HepG2 (cell line): ENCODE measurements around the gene CCDC120. TPM values are rescaled to one million over a fixed set of nuclear protein-coding genes. Genes with fewer than 3 reads are reported as not detected.

Experiments used
- BORCS8-MEF2B ChIP-seq: sonication (generic); formaldehyde crosslinking; IDR thresholded peaks from 2 replicates; pipeline ENCODE4 v1.8.0; 2022; ENCODE audit warnings: mild to moderate bottlenecking, missing genetic modification reagents
- DR1 ChIP-seq: sonication (generic); formaldehyde crosslinking; IDR thresholded peaks from 2 replicates; pipeline ENCODE4 v1.8.0; 2021; ENCODE audit warnings: mild to moderate bottlenecking, missing genetic modification reagents, inconsistent platforms
- FOXK1 ChIP-seq: sonication (generic); formaldehyde crosslinking; IDR thresholded peaks from 2 replicates; pipeline ENCODE4 v1.4.0; 2020; ENCODE audit warnings: low read depth, missing genetic modification reagents, borderline replicate concordance
- IKZF4 ChIP-seq: sonication (generic); formaldehyde crosslinking; IDR thresholded peaks from 2 replicates; pipeline ENCODE4 v1.5.1; 2020; ENCODE audit warnings: borderline replicate concordance, mild to moderate bottlenecking, low read depth, missing genetic modification reagents; ENCODE audit errors: not compliant biosample characterization
- ISL2 ChIP-seq: sonication (generic); formaldehyde crosslinking; IDR thresholded peaks from 2 replicates; pipeline ENCODE4 v1.5.0; 2020; ENCODE audit warnings: missing genetic modification reagents
- MAX ChIP-seq: IDR thresholded peaks from 2 replicates; pipeline ENCODE4 v1.6.1; 2012; ENCODE audit warnings: inconsistent platforms
- NCOR1 ChIP-seq: fragments of 200-600 bp; sonication (generic); IDR thresholded peaks from 2 replicates; pipeline ENCODE4 v1.7.0; 2017; ENCODE audit warnings: antibody characterized with exemption, low read length, borderline replicate concordance
- NONO ChIP-seq, 2 experiments: fragments of 450-650 bp in 1 of 2; sonication (generic) in 1 of 2; formaldehyde crosslinking in 1 of 2; IDR thresholded peaks in 1 of 2; conservative IDR thresholded peaks in 1 of 2; 2 replicates each; pipeline versions ENCODE4 v1.6.1 to v1.8.0; 2017 to 2022; ENCODE audit warnings: mild to moderate bottlenecking in 1 of 2, missing genetic modification reagents in 1 of 2, moderate library complexity in 1 of 2
- NR2F6 ChIP-seq, 2 experiments: IDR thresholded peaks; 2 replicates each; pipeline ENCODE4 v1.6.1; 2016; ENCODE audit warnings: antibody characterized with exemption in 1 of 2, mild to moderate bottlenecking in 1 of 2
- PHB2 ChIP-seq: fragments of 450-650 bp; IDR thresholded peaks from 2 replicates; pipeline ENCODE4 v1.6.1; 2018; ENCODE audit not compliant: partially characterized antibody
- RNF2 ChIP-seq: fragments of 450-650 bp; conservative IDR thresholded peaks from 2 replicates; pipeline ENCODE4 v1.6.1; 2016; ENCODE audit warnings: low read depth
- SALL1 ChIP-seq: sonication (generic); formaldehyde crosslinking; IDR thresholded peaks from 2 replicates; pipeline ENCODE4 v1.8.0; 2022; ENCODE audit warnings: mild to moderate bottlenecking, missing genetic modification reagents
- SP5 ChIP-seq: IDR thresholded peaks from 2 replicates; pipeline ENCODE4 v1.6.1; 2016; ENCODE audit warnings: low read depth, borderline replicate concordance
- SPEN ChIP-seq: sonication (generic); formaldehyde crosslinking; IDR thresholded peaks from 2 replicates; pipeline ENCODE4 v1.5.1; 2020; ENCODE audit warnings: low read depth, mild to moderate bottlenecking, missing genetic modification reagents
- SRF ChIP-seq: IDR thresholded peaks from 2 replicates; pipeline ENCODE4 v1.6.1; 2011; ENCODE audit warnings: mild to moderate bottlenecking, low read depth, low read length, moderate library complexity
- STAG1 ChIP-seq: sonication (generic); formaldehyde crosslinking; IDR thresholded peaks from 2 replicates; pipeline ENCODE4 v1.4.0; 2020; ENCODE audit warnings: missing genetic modification reagents
- U2AF1 ChIP-seq: fragments of 200-400 bp; formaldehyde crosslinking; optimal IDR thresholded peaks from 2 replicates; pipeline ENCODE3; 2017; ENCODE audit warnings: mild to moderate bottlenecking, low read depth, low read length
- ZNF10 ChIP-seq: sonication (generic); formaldehyde crosslinking; IDR thresholded peaks from 2 replicates; pipeline ENCODE4 v1.4.0; 2020; ENCODE audit warnings: mild to moderate bottlenecking, low read depth, missing genetic modification reagents, borderline replicate concordance
- ZNF224 ChIP-seq: sonication (generic); formaldehyde crosslinking; IDR thresholded peaks from 2 replicates; pipeline ENCODE4 v1.5.0; 2020; ENCODE audit warnings: mild to moderate bottlenecking, missing genetic modification reagents
- ZNF607 ChIP-seq: sonication (generic); formaldehyde crosslinking; IDR thresholded peaks from 2 replicates; pipeline ENCODE4 v1.5.1; 2020; ENCODE audit warnings: missing genetic modification reagents, mild to moderate bottlenecking, borderline replicate concordance
- polyA plus RNA-seq, 8 experiments: library from polyadenylated mRNA; depleted of rRNA in 3 of 8; stranded (reverse) in 7 of 8; unstranded in 1 of 8; fragments of >200 nt; fragmentation: Illumina TruSeq in 4 of 8; extraction: Trizol in 4 of 8; gene quantifications; 2 replicates each; pipeline versions ENCODE4 v1.2.1 to v1.2.3, GENCODE V29; 2011 to 2016; ENCODE audit warnings: low read depth in 4 of 8, missing spikeins in 1 of 8, mixed read lengths in 1 of 8; ENCODE audit not compliant: insufficient read depth in 1 of 8
- total RNA-seq, 5 experiments: library from RNA; depleted of rRNA; stranded (reverse); fragments of >200 nt; fragmentation: Illumina TruSeq; extraction: Trizol; gene quantifications; 2 replicates each; pipeline ENCODE4 v1.2.3, GENCODE V29; 2016; ENCODE audit warnings: low read depth in 1 of 5
- TF ChIP-seq, protein P1 (sequence below): fragments of 450-650 bp; IDR thresholded peaks from 2 replicates; pipeline ENCODE4 v1.6.1; 2016
- TF ChIP-seq, protein P2 (sequence below): sonication (generic); formaldehyde crosslinking; IDR thresholded peaks from 2 replicates; pipeline ENCODE4 v1.4.0; 2020; ENCODE audit warnings: missing genetic modification reagents
- TF ChIP-seq, protein P3 (sequence below): sonication (generic); formaldehyde crosslinking; IDR thresholded peaks from 2 replicates; pipeline ENCODE4 v1.5.1; 2020; ENCODE audit warnings: missing genetic modification reagents, mild to moderate bottlenecking, borderline replicate concordance
- TF ChIP-seq, protein P4 (sequence below): sonication (generic); formaldehyde crosslinking; IDR thresholded peaks from 2 replicates; pipeline ENCODE4 v1.8.1; 2023; ENCODE audit warnings: mild to moderate bottlenecking, missing genetic modification reagents

The CCDC120 gene
- total and polyA plus RNA-seq, 2 of the 13 experiments (the other 11 are each of a cell fraction or from before 2014, with no cell fraction given), result 0.89 to 3.2 TPM

DNA sequence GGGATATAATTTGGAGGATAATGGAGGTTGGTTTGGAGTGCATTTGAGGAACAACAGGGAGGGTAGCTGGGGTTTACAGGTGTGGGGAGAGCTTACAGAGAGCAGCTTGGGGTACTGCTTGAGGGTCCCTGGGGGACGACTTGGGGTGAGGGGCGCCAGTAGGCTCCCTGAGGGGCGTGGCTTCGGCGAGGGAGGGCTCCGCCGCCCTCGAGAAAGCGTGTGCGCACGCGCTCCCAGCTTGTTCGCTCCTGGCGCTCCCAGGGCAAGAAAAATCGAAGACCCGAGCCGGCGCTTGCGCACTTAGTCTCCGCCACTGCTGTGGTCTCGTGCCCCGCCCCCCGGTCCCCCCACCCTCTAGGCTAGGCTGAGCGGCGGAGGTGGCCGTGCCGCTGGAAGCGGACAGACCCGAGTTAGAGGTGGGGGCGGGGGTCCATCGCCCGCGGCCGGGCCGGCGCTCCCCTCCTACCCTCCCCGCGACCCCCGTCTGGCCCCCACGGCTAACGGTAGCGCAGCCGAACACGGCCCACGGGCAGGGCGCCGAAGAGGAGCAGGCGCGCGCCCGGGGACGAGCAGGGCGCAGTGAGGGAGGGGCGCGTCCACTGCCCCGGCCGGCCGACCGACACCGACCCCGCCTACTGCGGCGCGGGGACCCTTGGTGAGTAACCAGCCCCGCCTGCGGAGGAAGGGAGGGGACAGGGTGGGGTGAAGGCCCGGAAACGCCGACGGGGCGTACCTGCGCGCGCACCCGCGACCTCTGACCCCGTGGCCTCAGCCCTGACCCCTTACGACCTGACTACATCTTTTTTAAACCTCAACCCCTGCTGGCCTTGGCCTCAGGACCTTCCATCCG lies 5.4 kb upstream of the CCDC120 start (continued):
- TF ChIP-seq SALL1 (CRISPR knock-in tag) (0 out of 2 replicates have a peak, but pooled peaks have one; percentile 31), RNF2 (0 out of 2 replicates have a peak, but pooled peaks have one; percentile 62), DR1 (CRISPR knock-in tag) (no peak), FOXK1 (CRISPR knock-in tag) (no peak), MAX (peak; percentile 81), BORCS8-MEF2B (CRISPR knock-in tag) (0 out of 2 replicates have a peak, but pooled peaks have one; percentile 32), U2AF1 (no peak), NONO (IDR thresholded peaks at IDR 0.05) (no peak), NONO (CRISPR knock-in tag; conservative IDR thresholded peaks at IDR 0.05) (peak; percentile 55), ZNF607 (CRISPR knock-in tag) (peak; percentile 50; the same call in 1 of the 2 replicates), STAG1 (CRISPR knock-in tag) (no peak), PHB2 (no peak), SP5 (no peak), IKZF4 (no peak), SRF (no peak), ZNF10 (CRISPR knock-in tag) (no peak), ISL2 (CRISPR knock-in tag) (0 out of 2 replicates have a peak, but pooled peaks have one; percentile 26), ZNF224 (no peak), NR2F6 (IDR thresholded peaks at IDR 0.05) (peak; percentile 89), NR2F6 (CRISPR knock-in tag; IDR thresholded peaks at IDR 0.05) (peak; percentile 93), SPEN (CRISPR knock-in tag) (no peak), NCOR1 (no peak)
- TF ChIP-seq, protein P1, sequence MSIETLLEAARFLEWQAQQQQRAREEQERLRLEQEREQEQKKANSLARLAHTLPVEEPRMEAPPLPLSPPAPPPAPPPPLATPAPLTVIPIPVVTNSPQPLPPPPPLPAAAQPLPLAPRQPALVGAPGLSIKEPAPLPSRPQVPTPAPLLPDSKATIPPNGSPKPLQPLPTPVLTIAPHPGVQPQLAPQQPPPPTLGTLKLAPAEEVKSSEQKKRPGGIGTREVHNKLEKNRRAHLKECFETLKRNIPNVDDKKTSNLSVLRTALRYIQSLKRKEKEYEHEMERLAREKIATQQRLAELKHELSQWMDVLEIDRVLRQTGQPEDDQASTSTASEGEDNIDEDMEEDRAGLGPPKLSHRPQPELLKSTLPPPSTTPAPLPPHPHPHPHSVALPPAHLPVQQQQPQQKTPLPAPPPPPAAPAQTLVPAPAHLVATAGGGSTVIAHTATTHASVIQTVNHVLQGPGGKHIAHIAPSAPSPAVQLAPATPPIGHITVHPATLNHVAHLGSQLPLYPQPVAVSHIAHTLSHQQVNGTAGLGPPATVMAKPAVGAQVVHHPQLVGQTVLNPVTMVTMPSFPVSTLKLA, result no peak
- TF ChIP-seq, protein P2, sequence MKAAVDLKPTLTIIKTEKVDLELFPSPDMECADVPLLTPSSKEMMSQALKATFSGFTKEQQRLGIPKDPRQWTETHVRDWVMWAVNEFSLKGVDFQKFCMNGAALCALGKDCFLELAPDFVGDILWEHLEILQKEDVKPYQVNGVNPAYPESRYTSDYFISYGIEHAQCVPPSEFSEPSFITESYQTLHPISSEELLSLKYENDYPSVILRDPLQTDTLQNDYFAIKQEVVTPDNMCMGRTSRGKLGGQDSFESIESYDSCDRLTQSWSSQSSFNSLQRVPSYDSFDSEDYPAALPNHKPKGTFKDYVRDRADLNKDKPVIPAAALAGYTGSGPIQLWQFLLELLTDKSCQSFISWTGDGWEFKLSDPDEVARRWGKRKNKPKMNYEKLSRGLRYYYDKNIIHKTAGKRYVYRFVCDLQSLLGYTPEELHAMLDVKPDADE (CRISPR knock-in tag), result no peak
- TF ChIP-seq, protein P3, sequence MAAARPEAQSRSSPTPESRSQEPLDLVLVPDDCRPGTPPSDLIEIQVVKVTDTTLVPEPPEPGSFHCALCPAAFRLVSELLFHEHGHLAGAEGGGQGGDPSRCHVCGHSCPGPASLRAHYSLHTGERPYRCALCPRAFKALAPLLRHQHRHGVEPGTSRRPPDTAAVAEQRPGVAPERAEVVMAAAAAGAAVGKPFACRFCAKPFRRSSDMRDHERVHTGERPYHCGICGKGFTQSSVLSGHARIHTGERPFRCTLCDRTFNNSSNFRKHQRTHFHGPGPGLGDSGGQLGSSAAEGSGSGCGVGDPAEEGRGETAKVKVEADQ (CRISPR knock-in tag), result 0 out of 2 replicates have a peak, but pooled peaks have one; percentile 27
- TF ChIP-seq, protein P4, sequence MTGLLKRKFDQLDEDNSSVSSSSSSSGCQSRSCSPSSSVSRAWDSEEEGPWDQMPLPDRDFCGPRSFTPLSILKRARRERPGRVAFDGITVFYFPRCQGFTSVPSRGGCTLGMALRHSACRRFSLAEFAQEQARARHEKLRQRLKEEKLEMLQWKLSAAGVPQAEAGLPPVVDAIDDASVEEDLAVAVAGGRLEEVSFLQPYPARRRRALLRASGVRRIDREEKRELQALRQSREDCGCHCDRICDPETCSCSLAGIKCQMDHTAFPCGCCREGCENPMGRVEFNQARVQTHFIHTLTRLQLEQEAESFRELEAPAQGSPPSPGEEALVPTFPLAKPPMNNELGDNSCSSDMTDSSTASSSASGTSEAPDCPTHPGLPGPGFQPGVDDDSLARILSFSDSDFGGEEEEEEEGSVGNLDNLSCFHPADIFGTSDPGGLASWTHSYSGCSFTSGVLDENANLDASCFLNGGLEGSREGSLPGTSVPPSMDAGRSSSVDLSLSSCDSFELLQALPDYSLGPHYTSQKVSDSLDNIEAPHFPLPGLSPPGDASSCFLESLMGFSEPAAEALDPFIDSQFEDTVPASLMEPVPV, result 0 out of 2 replicates have a peak, but pooled peaks have one; percentile 23
